HepG2 (cell line): Measurements from ENCODE around the gene ITGAX. TPM values are rescaled to one million over a fixed set of nuclear protein-coding genes. Genes with fewer than 3 reads are reported as not detected.

Source experiments
- ATAC-seq: fragments of 200-7000 bp; cut with Tn5 transposase; 3 replicates; pipeline ENCODE4 v1.9.1; 2020; ENCODE audit warnings: mild to moderate bottlenecking, moderate library complexity
- BruUV-seq: library from RNA; stranded (reverse); fragments of 400-500 nt; replicated peaks from 2 replicates; lab custom pipeline; 2021; lab: Mats Ljungman, UMichigan
- CTCF ChIA-PET: fragments of 300-600 bp; formaldehyde crosslinking; extraction: SDS; loops from one replicate; lab custom pipeline; 2021; ENCODE audit warnings: low total read pairs, inconsistent platforms, low intra/inter-chr PET ratio; lab: Yijun Ruan, JAX
- POLR2A ChIA-PET: fragments of 350-600 bp; sonication (Branson Sonifier 250); formaldehyde crosslinking; loops from one replicate; lab custom pipeline; 2020; ENCODE audit warnings: antibody characterized with exemption, inconsistent platforms; lab: Yijun Ruan, JAX
- DNase-seq: peaks from one replicate; pipeline ENCODE4 v3.0.0-alpha.2; 2015; ENCODE audit warnings: low spot score
- FAIRE-seq: peaks from 3 replicates; lab custom pipeline; 2011; peaks lifted over from hg19 to GRCh38; lab: Jason Lieb, UNC
- H2AFZ ChIP-seq: one replicate; pipeline ENCODE4 v1.6.1; 2011; ENCODE audit warnings: low read length, inconsistent platforms
- H3K27ac ChIP-seq: fragments of 300-600 bp; 3 replicates; pipeline ENCODE4 v1.8.0; 2011; ENCODE audit warnings: mixed run types, mild to moderate bottlenecking, mixed read lengths, low read length, inconsistent platforms; ENCODE audit not compliant: insufficient read depth; ENCODE audit errors: extremely low read length
- H3K27me3 ChIP-seq, 2 experiments: fragments of 200-600 bp in 1 of 2; 2 replicates in 1 of 2; 3 replicates in 1 of 2; pipeline versions ENCODE4 v1.6.0 to v1.8.0; 2011; ENCODE audit warnings: low read length in 2 of 2, mild to moderate bottlenecking in 2 of 2, moderate library complexity in 2 of 2, inconsistent platforms in 1 of 2; ENCODE audit not compliant: insufficient read depth in 2 of 2, control insufficient read depth in 1 of 2
- H3K36me3 ChIP-seq, 2 experiments: fragments of 200-600 bp in 1 of 2; replicated peaks in 1 of 2; 2 replicates in 1 of 2; 3 replicates in 1 of 2; pipeline versions ENCODE4 v1.5.1 to v1.8.0; 2011; ENCODE audit warnings: low read length in 2 of 2, inconsistent platforms in 1 of 2; ENCODE audit not compliant: insufficient read depth in 2 of 2, control insufficient read depth in 1 of 2
- H3K4me1 ChIP-seq: 2 replicates; pipeline ENCODE4 v1.5.1; 2012; ENCODE audit warnings: low read length, inconsistent platforms; ENCODE audit not compliant: insufficient read depth
- H3K4me2 ChIP-seq: 2 replicates; pipeline ENCODE4 v1.6.0; 2011; ENCODE audit warnings: low read depth, low read length, inconsistent platforms
- H3K4me3 ChIP-seq, 3 experiments: fragments of 200-600 bp in 1 of 3; sonication (generic), shearing (Covaris generic) in 1 of 3; replicated peaks in 1 of 3; 2 replicates each; pipeline ENCODE4 v1.5.1; 2011 to 2016; ENCODE audit warnings: low read length in 3 of 3, inconsistent platforms in 2 of 3, low read depth in 2 of 3, mild to moderate bottlenecking in 2 of 3, control low read depth in 1 of 3, mixed read lengths in 1 of 3; ENCODE audit not compliant: insufficient read depth in 1 of 3
- H3K79me2 ChIP-seq: one replicate; pipeline ENCODE4 v1.6.1; 2011; ENCODE audit warnings: low read length, inconsistent platforms; ENCODE audit not compliant: insufficient read depth
- H3K9ac ChIP-seq: 2 replicates; pipeline ENCODE4 v1.6.0; 2011; ENCODE audit warnings: mild to moderate bottlenecking, low read depth, low read length, inconsistent platforms; ENCODE audit not compliant: insufficient read depth
- H3K9me3 ChIP-seq: 2 replicates; pipeline ENCODE4 v1.5.1; 2012; ENCODE audit warnings: mild to moderate bottlenecking, low read length
- H4K20me1 ChIP-seq: 2 replicates; pipeline ENCODE4 v1.6.0; 2011; ENCODE audit warnings: inconsistent platforms, mild to moderate bottlenecking, low read length, moderate library complexity; ENCODE audit not compliant: insufficient read depth
- ATM ChIP-seq: fragments of 450-650 bp; IDR thresholded peaks from 2 replicates; pipeline ENCODE4 v1.7.1; 2017; ENCODE audit warnings: mild to moderate bottlenecking, borderline replicate concordance
- BRCA1 ChIP-seq: sonication (generic); formaldehyde crosslinking; IDR thresholded peaks from 2 replicates; pipeline ENCODE4 v1.4.0; 2020; ENCODE audit warnings: missing genetic modification reagents
- GFI1 ChIP-seq: sonication (generic); formaldehyde crosslinking; IDR thresholded peaks from 2 replicates; pipeline ENCODE4 v1.5.0; 2020; ENCODE audit warnings: missing genetic modification reagents, mild to moderate bottlenecking, borderline replicate concordance
- IKZF1 ChIP-seq: fragments of 450-650 bp; IDR thresholded peaks from 2 replicates; pipeline ENCODE4 v1.7.1; 2016
- NFKBIZ ChIP-seq: IDR thresholded peaks from 2 replicates; pipeline ENCODE4 v1.6.1; 2018; ENCODE audit warnings: missing genetic modification reagents, missing compliant biosample characterization
- TBL1XR1 ChIP-seq: fragments of 150-350 bp; IDR thresholded peaks from 2 replicates; pipeline ENCODE4 v1.6.1; 2014; ENCODE audit warnings: borderline replicate concordance, low read length; ENCODE audit not compliant: partially characterized antibody
- THAP7 ChIP-seq: sonication (generic); formaldehyde crosslinking; IDR thresholded peaks from 2 replicates; pipeline ENCODE4 v1.8.1; 2023; ENCODE audit warnings: mild to moderate bottlenecking, missing genetic modification reagents
- TRIM24 ChIP-seq: sonication (generic); formaldehyde crosslinking; IDR thresholded peaks from 2 replicates; pipeline ENCODE4 v1.8.0; 2022; ENCODE audit warnings: mild to moderate bottlenecking, missing genetic modification reagents
- ZNF121 ChIP-seq: sonication (generic); formaldehyde crosslinking; IDR thresholded peaks from 2 replicates; pipeline ENCODE4 v1.5.0; 2020; ENCODE audit warnings: mild to moderate bottlenecking, missing genetic modification reagents
- ZNF260 ChIP-seq: sonication (generic); formaldehyde crosslinking; IDR thresholded peaks from 2 replicates; pipeline ENCODE4 v1.4.0; 2020; ENCODE audit warnings: missing genetic modification reagents, low read depth, mild to moderate bottlenecking, borderline replicate concordance
- ZNF354B ChIP-seq: sonication (generic); formaldehyde crosslinking; IDR thresholded peaks from 2 replicates; pipeline ENCODE4 v1.8.0; 2022; ENCODE audit warnings: mild to moderate bottlenecking, missing genetic modification reagents
- ZNF597 ChIP-seq: sonication (generic); formaldehyde crosslinking; IDR thresholded peaks from 2 replicates; pipeline ENCODE4 v1.5.0; 2020; ENCODE audit warnings: missing genetic modification reagents
- ZNF609 ChIP-seq: sonication (generic); formaldehyde crosslinking; IDR thresholded peaks from 2 replicates; pipeline ENCODE4 v1.4.0; 2020; ENCODE audit warnings: mild to moderate bottlenecking, missing genetic modification reagents, borderline replicate concordance
- ZNF615 ChIP-seq: sonication (generic); formaldehyde crosslinking; IDR thresholded peaks from 2 replicates; pipeline ENCODE4 v1.5.0; 2020; ENCODE audit warnings: mild to moderate bottlenecking, missing genetic modification reagents, borderline replicate concordance
- WGBS: methylation state at CpG from one replicate; pipeline ENCODE4 v1.1.6; 2017; ENCODE audit warnings: low lambda C conversion rate; 5-methylcytosine and 5-hydroxymethylcytosine counted together
- in situ Hi-C: cut with HindIII; loops from 2 replicates; pipeline ENCODE4 v1.10.0; 2017; ENCODE audit warnings: low pct_unique_long_range_greater_than_20kb; ENCODE audit not compliant: extremely low pct_ligation_motif_present
- intact Hi-C: fragments of 100-400 bp; cut with micrococcal nuclease; formaldehyde crosslinking; loops from one replicate; pipeline ENCODE4 v1.10.0; 2022; ENCODE audit not compliant: unreplicated experiment
- polyA plus RNA-seq, 8 experiments: library from polyadenylated mRNA; depleted of rRNA in 3 of 8; stranded (reverse) in 7 of 8; unstranded in 1 of 8; fragments of >200 nt; fragmentation: Illumina TruSeq in 4 of 8; extraction: Trizol in 4 of 8; gene quantifications; 2 replicates each; pipeline versions ENCODE4 v1.2.1 to v1.2.3, GENCODE V29; 2011 to 2016; ENCODE audit warnings: low read depth in 4 of 8, missing spikeins in 1 of 8, mixed read lengths in 1 of 8; ENCODE audit not compliant: insufficient read depth in 1 of 8
- total RNA-seq, 5 experiments: library from RNA; depleted of rRNA; stranded (reverse); fragments of >200 nt; fragmentation: Illumina TruSeq; extraction: Trizol; gene quantifications; 2 replicates each; pipeline ENCODE4 v1.2.3, GENCODE V29; 2016; ENCODE audit warnings: low read depth in 1 of 5

ITGAX gene
- total and polyA plus RNA-seq, 2 of the 13 experiments (the other 11 are each of a cell fraction or from before 2014, with no cell fraction given), result 0.32 TPM; not detected in 1

GRCh38 chr16:31417916-31418315 is 62.9 kb downstream of the ITGAX start:
- FAIRE-seq, result no peak
- Histone ChIP-seq H2AFZ (no peak overlapping the region), H3K4me1 (no peaks in the 10 kb centered on the region), H4K20me1 (no peaks in the 10 kb centered on the region), H3K79me2 (no peaks in the 10 kb centered on the region), H3K9me3 (no peaks in the 10 kb centered on the region), H3K36me3 (no peaks in the 10 kb centered on the region), H3K27ac (no peak overlapping the region), H3K4me2 (no peak overlapping the region), H3K4me3 (no peak overlapping the region), H3K27me3 (peaks cover 0 to 39% of the 10 kb centered on the region in 2 experiments; a peak in 3 of 5 replicates), H3K9ac (no peak overlapping the region)
- no peak for DNase-seq
- CTCF ChIA-PET, result no interaction called here
- intact Hi-C loops (no loop called here), in situ Hi-C loops (no loop called here)
- BruUV-seq, result no TSS peak
- WGBS, result 12% methylated on average over 5 of the region's 5 CpGs
- TF ChIP-seq ZNF597, result no peak
- no peak for TF ChIP-seq TBL1XR1
- TF ChIP-seq ZNF609, result no peak
- TF ChIP-seq ATM, result no peak
- TF ChIP-seq TRIM24, result no peak
- no peak for TF ChIP-seq ZNF121
- TF ChIP-seq ZNF260 (CRISPR knock-in tag), result no peak
- TF ChIP-seq ZNF615, result no peak
- no peak for TF ChIP-seq ZNF354B (CRISPR knock-in tag)
- no peak for TF ChIP-seq BRCA1 (CRISPR knock-in tag)
- no peak for TF ChIP-seq GFI1 (CRISPR knock-in tag)
- TF ChIP-seq THAP7, result no peak
- TF ChIP-seq IKZF1, result no peak
- no peak for TF ChIP-seq NFKBIZ (CRISPR knock-in tag)
- ATAC-seq, result no peak
- POLR2A ChIA-PET, result no interaction called here
